Endometrial microvascular endothelial cells (primary cell): Measurements from ENCODE around the gene RNU1-1. TPM values are rescaled to one million over a fixed set of nuclear protein-coding genes. Genes with fewer than 3 reads are reported as not detected.

ENCODE experiments used
- in situ Hi-C: cut with HindIII; loops from 2 replicates; pipeline ENCODE4 v1.10.0; 2017; ENCODE audit warnings: low sequenced_read_pairs, low pct_unique_long_range_greater_than_20kb; ENCODE audit errors: inconsistent ontology term
- total RNA-seq: library from RNA; depleted of rRNA; stranded (reverse); fragments of >200 nt; gene quantifications from one replicate; pipeline ENCODE4 v1.2.3, GENCODE V29; 2015; ENCODE audit errors: inconsistent ontology term

The RNU1-1 gene
- total RNA-seq, 1 donor from 2014 or later, result not detected

- in situ Hi-C loops, result no loop called here
Measured at GRCh38 chr1:16474166-16474800, 39.8 kb downstream of the RNU1-1 start.

- in situ Hi-C loops, result no loop called here
Measured at GRCh38 chr1:16468558-16468957, 45.5 kb downstream of the RNU1-1 start.

GRCh38 chr1:16464917-16465625 lies 49.0 kb downstream of the RNU1-1 start:
- in situ Hi-C loops, result no loop called here

Other genes starting within 250 kb of the RNU1-1 start
- gene FBXO42, start 161.8 kb downstream of the RNU1-1 start, total RNA-seq, result 21.1 TPM
- gene SZRD1, start 147.0 kb downstream of the RNU1-1 start, total RNA-seq, result 84.6 TPM
- gene SPATA21, start 76.9 kb downstream of the RNU1-1 start, total RNA-seq, result not detected
- gene NECAP2, start 73.6 kb downstream of the RNU1-1 start, total RNA-seq, result 149 TPM
- 16.7 TPM for gene NBPF1, start 99.3 kb upstream of the RNU1-1 start, total RNA-seq
- gene RNU1-3, start 152.7 kb upstream of the RNU1-1 start, total RNA-seq, result not detected
- gene RNU1-4, start 226.2 kb upstream of the RNU1-1 start, total RNA-seq, result not detected